HG02870 (cell line): ENCODE results near the gene LGI4.

ENCODE experiments used
- ATAC-seq: cut with Tn5 transposase; IDR thresholded peaks from one replicate; pipeline ENCODE4 v1.9.1; 2021; ENCODE audit warnings: mild to moderate bottlenecking, moderate library complexity; ENCODE audit not compliant: unreplicated experiment

The LGI4 gene

DNA sequence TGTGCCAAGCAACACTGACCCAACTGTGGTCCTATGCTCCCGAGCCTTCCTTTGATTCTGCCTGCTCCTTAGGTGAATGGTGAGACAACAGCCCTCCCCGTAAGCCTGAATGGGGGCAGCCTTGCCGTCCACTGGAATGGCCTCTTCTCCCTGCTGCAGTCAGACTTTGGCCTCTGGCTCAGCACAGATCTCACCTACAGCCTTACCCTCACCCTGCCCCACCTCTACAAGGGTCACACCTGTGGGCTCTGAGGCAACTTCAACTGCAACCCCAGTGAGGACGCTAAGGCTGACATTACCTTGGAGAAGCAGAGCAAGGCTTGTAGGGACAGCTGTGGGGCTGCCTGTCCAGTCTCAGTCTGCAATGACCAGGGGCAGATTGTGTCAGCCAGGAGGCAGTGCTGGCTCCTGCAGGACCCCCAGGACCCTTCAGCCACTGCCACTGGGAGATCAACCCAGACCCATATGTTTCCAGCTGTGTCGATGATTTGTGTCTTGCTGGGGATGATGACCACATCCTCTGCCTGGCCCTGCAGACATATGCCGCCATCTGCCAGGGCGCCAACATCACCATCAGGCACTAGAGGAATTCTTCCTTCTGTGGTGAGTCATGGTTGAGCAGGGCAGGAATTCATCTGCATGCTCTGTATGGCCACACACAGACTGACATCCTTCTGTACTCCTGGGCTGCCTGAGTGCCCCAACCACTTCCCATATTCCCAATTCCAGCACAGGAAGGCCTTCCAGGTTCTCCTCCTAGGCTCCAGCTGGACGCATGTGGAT lies 46.5 kb downstream of the LGI4 start:
- no peak for ATAC-seq

- ATAC-seq: no peak
Observed at GRCh38 chr19:35087393-35087792, 47.5 kb downstream of the LGI4 start.

GRCh38 chr19:35086455-35086854 lies 48.4 kb downstream of the LGI4 start:
- no peak for ATAC-seq

GRCh38 chr19:35085947-35086346 lies 48.9 kb downstream of the LGI4 start:
- no peak for ATAC-seq

DNA sequence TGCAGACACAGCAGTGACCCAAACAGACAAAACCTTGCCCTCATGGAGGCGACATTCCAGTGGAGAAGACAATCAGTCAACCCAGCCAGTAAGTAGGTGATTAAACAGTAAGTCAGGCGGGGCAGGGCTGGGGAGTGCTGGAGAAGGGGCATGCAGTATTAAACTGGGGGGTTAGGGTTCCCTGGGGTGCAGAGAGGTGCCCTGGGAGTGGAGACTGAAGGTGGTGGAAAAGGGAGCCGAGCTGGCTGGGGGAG lies 50.4 kb downstream of the LGI4 start:
- no peak for ATAC-seq

DNA sequence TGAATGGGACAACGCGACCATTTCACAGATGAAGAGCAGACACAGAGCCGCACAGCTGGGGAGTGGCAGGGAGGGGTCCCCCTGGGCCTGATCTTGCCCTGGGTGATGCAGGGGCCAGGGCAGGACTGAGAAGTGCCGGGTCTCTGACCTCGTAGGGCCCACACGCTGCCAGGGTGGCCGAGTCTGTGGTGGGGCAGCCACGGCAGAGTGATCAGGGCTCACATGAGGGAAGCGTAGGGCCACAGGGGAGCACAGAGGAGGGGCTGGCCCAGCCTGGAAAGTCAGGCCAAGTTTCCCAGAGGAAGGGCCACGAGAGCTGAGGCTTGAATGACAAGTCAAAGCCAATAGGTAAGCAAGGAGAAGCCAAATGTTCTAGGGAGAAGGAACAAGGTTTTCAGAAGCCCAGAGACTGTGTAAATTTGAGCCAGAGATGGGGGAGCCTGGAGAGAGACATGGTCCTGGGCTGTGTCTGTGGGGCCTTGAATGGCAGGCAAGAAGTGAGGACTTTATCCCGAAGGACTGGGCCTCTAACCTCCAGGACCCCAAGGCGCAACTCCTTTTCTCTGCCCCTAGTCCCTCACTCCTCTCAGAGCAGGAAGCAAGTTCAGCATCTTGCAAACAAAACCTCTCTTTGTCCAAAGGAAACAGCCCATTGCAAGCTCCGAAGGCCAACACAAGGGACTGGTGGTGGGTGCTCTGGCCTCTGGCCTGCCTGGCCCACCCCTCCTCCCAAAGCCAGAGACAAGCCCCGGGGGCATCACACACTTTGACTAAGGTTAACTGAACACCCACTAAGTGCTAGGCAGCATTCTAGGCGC lies 51.0 kb downstream of the LGI4 start:
- ATAC-seq: no peak

- no peak for ATAC-seq
Observed at GRCh38 chr19:35081201-35081600, 53.7 kb downstream of the LGI4 start.

GRCh38 chr19:35080613-35081170 lies 54.2 kb downstream of the LGI4 start:
- ATAC-seq: no peak

- no peak for ATAC-seq
Observed at GRCh38 chr19:35079826-35080225, 55.0 kb downstream of the LGI4 start.

GRCh38 chr19:35077411-35078223 lies 57.2 kb downstream of the LGI4 start:
- no peak for ATAC-seq

DNA sequence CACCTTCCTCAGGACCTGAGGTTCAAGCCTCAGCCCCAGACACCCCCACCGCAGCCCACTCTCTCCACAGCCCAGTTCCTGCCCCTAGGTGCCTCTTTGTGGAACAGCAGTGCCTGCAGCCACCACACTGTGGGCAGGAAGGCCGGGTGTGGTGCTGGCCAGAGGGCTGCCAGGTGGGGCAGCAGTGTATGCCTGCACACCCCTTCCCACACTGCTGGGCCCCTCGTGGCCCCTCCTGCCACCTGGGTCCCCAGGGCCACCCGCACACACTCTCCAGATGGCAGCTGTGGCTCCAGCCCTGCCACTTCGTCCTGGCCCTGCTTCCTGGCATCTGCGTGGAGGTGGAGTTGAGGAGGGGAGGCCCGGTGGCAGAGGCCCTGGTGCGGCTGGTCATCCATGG lies 58.2 kb downstream of the LGI4 start:
- no peak for ATAC-seq

GRCh38 chr19:35076026-35076370 lies 58.9 kb downstream of the LGI4 start:
- no peak for ATAC-seq

GRCh38 chr19:35075202-35076025 lies 59.4 kb downstream of the LGI4 start:
- ATAC-seq: no peak
